Neuron (in vitro differentiated cells): ENCODE data around the gene BSX.

ENCODE experiments used
- H2AFZ ChIP-seq: one replicate; pipeline ENCODE4 v1.6.1; 2013; ENCODE audit warnings: low read depth, mild to moderate bottlenecking, inconsistent platforms, low read length, moderate library complexity
- H3K27me3 ChIP-seq: one replicate; pipeline ENCODE4 v1.6.1; 2013; ENCODE audit warnings: low read length; ENCODE audit not compliant: insufficient read depth
- H3K36me3 ChIP-seq: one replicate; pipeline ENCODE4 v1.6.1; 2013; ENCODE audit warnings: low read length; ENCODE audit not compliant: insufficient read depth
- H3K4me1 ChIP-seq: one replicate; pipeline ENCODE4 v1.6.1; 2013; ENCODE audit warnings: low read length; ENCODE audit not compliant: insufficient read depth
- H3K4me3 ChIP-seq: 2 replicates; pipeline ENCODE4 v1.5.1; 2013; ENCODE audit warnings: mild to moderate bottlenecking, low read length, moderate library complexity
- H3K9me3 ChIP-seq: one replicate; pipeline ENCODE4 v1.6.1; 2013; ENCODE audit warnings: low read length

The BSX gene

DNA sequence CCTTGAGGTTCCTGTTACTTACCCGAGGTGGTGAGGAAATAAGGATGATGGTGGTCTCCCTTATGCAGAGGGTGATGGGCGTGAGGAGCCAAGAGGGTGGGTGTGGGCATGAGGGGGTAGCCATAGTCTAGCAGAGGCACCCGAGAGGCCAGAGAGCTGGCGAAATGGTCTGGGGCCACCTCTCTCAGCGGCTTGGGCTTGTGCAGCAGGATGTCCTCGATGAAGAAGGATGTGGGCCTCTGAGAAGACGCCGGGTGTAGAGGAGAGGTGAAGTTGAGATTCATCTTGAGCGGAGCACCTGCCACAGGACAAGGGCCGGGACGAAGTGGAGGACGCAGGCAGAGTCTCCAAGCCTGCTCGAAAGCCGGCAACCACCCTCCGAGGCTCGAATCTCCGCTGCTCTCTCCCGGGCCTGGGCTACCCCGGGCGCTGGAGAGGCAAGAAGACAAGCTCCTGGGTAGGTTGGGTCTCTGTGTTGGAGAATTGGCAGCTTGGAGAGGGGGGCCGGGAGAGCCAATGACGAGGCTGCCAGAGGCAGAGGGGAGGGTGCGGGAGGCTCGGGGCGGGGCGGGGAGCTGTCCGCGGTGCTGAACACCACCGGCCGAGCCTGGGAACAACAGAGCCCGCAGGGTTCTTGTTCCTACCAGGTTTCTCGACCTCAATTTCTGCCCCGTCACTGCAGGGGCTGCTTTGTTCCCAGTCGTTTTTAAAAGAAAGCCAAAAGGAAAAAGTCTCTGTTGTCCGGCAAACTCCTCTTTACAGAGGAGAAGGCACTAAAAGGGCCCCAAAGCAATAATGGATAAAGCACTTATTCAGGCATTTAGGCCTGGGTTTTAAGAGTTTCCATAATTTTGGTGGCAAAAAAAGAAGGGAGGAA lies at the start of gene BSX:
Gene BSX, minus strand, starts transcription at position 447 of the 877 bp plus-strand sequence. Its CDS starts 163 bp downstream, at position 284.
- Histone ChIP-seq H3K4me3 (no peak within 1 kb of the TSS), H3K4me1 (peaks cover 3% of the 10 kb centered on the region), H3K27me3 (peaks cover 95% of the 10 kb centered on the region), H3K9me3 (no peaks in the 10 kb centered on the region), H3K36me3 (no peaks in the 10 kb centered on the region), H2AFZ (no peak within 1 kb of the TSS)

DNA sequence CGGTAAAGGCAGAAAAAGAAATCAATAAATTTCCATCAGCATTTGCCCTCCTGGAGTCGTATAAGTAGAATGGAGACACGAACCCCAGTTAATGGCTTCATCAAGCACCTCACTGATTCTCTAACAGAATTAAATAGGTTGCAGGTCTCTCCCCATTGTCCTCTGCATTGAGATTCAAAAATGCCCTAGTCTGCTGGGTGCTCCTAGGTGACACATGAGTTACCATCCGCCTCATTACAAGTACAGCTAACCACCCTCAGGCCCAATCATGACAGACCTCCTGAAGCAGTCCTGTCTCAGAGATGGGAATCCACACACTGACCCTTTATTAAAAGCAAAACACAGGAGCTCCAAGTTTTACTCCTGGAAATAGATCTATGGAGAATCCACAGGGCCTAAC lies 48.9 kb upstream of the BSX start:
- Histone ChIP-seq H3K4me3 (no peak overlapping the region), H3K36me3 (no peaks in the 10 kb centered on the region), H3K4me1 (no peaks in the 10 kb centered on the region), H3K27me3 (peaks cover 7% of the 10 kb centered on the region), H2AFZ (no peak overlapping the region), H3K9me3 (no peaks in the 10 kb centered on the region)

DNA sequence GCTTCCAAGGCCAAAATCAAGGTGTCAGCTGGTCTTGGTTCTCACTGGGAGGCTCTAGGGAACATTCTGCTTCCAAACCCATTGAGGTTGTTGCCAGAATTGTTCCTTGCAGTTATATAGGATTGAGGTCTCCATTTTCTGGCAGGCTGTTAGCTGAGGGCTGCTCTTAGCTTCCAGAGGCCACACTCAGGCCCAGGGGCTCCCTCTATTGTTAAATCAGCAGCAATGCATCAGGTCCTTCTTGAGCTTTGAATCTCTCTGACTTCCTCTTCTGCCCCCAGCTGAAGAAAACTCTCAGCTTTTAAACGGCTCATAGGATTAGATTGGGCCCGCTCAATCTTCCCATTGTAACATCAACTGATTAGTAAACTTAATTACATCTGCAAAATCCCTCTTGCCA lies 39.3 kb upstream of the BSX start:
- Histone ChIP-seq H2AFZ (no peak overlapping the region), H3K4me3 (no peak overlapping the region), H3K4me1 (no peaks in the 10 kb centered on the region), H3K36me3 (no peaks in the 10 kb centered on the region), H3K27me3 (peaks cover 11% of the 10 kb centered on the region), H3K9me3 (no peaks in the 10 kb centered on the region)

DNA sequence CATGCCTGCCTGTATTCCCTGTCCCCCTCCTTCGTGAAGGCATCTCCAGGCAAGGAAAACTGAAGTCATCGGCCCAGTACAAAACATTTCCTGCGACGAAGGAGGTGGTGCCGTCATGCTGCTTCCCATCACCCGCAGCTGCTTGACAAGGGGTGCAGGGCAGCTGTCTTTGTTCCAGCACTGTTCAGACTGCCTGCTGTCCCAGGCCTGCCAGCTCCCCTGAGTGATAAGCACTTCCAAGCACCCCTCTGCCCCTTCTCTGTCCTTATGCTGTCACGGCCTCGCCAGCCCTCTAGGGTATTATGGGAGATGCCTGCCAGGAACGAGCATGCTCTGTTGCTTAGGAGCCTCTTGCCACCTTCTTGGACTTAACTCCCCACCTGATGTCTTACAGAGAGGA lies 37.1 kb upstream of the BSX start:
- Histone ChIP-seq H3K36me3 (no peaks in the 10 kb centered on the region), H3K4me3 (no peak overlapping the region), H2AFZ (no peak overlapping the region), H3K4me1 (no peaks in the 10 kb centered on the region), H3K9me3 (no peaks in the 10 kb centered on the region), H3K27me3 (peaks cover 8% of the 10 kb centered on the region)

DNA sequence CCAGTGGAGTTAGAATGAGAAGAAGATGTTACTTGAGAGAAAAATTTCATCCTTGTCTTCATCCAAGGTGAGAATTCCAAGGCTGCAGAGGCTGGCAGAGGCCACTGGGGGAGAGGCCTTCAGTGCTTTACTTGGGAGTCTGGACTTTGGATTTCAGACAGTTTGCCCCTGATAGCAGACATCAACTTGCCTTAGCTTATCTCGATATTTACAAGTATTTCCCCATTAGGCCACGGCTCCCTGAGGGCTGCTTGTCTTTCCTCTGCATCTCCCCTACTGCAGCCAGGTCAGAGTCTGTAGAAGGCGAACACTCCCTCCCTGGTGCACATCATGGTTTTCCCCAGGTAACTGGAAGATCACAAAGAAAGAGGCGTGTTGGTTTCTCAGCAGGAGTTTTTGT lies 29.9 kb upstream of the BSX start:
- H2AFZ ChIP-seq: no peak overlapping the region
- no peak overlapping the region for H3K4me3 ChIP-seq
- no peaks in the 10 kb centered on the region for H3K9me3 ChIP-seq
- peaks cover 12% of the 10 kb centered on the region for H3K27me3 ChIP-seq
- H3K36me3 ChIP-seq: no peaks in the 10 kb centered on the region
- no peaks in the 10 kb centered on the region for H3K4me1 ChIP-seq

DNA sequence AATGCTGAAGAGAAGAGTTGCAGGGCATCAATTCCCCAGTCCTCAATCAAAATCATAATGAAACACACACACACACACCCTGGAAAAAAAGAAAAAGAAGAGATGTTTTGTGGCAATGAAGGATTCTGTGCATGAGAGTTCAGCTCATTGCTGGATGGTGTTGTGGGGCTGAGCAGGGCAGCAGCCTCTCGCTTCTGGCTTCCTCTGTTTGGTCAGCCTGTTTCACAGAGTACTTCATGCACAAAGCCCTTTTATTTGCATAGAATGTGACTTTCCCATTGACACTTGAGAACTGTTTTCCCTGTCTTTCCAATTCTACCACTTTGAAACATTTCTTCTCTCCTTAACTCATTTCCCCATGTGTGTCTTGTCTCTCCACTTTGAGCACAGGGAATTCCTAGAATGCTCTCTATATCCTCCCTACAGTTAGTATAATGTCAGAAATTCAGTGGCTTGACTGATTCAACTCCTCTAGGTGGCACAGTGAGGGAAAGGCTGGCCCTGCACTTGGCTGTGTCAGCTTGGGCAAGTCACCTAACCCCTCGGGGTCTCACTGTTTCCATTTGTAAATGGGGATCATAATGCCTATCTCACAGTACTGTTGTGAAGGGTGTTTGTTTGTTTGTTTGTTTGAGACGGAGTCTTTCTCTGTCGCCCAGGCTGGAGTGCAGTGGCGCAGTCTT lies 25.4 kb upstream of the BSX start:
- H3K9me3 ChIP-seq: no peaks in the 10 kb centered on the region
- H3K4me3 ChIP-seq: no peak overlapping the region
- H3K36me3 ChIP-seq: no peaks in the 10 kb centered on the region
- H2AFZ ChIP-seq: no peak overlapping the region
- peaks cover 20% of the 10 kb centered on the region for H3K27me3 ChIP-seq
- H3K4me1 ChIP-seq: no peaks in the 10 kb centered on the region

DNA sequence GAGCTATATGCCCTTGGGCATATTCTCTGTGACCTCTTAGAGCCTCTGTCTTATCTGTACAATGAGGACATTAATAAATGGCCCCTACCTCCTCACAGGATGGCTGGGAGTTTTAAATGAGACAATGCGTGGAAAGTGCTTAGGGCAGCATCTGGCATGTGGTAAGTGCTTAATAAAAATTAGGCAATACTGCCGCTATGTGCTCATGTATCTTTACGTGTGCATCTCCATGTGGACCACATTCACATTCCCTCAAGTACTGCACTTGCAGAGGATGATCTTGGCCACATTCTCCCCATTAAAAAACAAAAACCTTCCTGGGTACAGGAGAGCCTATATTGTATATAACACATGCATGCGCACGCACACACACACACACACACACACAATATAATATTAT lies 19.1 kb upstream of the BSX start:
- H2AFZ ChIP-seq: no peak overlapping the region

DNA sequence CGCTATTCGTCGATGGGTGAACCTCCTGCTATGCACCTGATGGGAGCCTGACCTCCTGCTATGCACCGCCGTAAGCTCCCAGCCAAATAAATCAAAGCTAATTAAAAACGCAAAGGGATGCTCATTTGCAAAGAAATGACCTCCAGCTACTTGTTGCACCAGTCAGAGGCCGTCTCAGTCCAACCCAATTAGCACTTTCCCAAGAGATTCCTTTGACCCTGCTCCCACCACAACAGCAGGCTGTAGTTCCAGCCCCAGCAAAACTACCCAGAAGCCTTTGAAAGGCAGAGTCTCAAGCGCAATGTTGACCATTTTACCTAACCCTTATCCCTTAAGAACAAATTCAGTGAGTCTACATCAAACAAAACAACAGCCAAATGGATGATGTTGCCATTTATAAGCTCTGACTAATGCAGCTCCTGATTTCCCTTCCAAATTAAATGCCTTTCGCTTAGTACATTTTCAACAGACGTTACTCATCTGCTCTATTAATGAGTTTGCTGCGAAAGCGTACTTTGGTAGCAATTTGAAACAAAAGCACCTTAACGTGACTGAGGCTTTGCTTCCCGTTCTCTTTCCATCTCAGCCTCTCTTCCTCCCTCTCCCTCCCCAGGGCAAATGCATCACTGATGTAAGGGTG lies 17.2 kb upstream of the BSX start:
- Histone ChIP-seq H3K4me3 (no peak overlapping the region), H3K9me3 (no peaks in the 10 kb centered on the region), H3K27me3 (peaks cover 6% of the 10 kb centered on the region), H3K4me1 (no peaks in the 10 kb centered on the region), H3K36me3 (no peaks in the 10 kb centered on the region), H2AFZ (no peak overlapping the region)

More for the DNA sequence above, 19.1 kb upstream of the BSX start:
- Histone ChIP-seq H3K4me1 (no peaks in the 10 kb centered on the region), H3K4me3 (no peak overlapping the region), H3K36me3 (no peaks in the 10 kb centered on the region), H3K9me3 (no peaks in the 10 kb centered on the region), H3K27me3 (peaks cover 11% of the 10 kb centered on the region)

DNA sequence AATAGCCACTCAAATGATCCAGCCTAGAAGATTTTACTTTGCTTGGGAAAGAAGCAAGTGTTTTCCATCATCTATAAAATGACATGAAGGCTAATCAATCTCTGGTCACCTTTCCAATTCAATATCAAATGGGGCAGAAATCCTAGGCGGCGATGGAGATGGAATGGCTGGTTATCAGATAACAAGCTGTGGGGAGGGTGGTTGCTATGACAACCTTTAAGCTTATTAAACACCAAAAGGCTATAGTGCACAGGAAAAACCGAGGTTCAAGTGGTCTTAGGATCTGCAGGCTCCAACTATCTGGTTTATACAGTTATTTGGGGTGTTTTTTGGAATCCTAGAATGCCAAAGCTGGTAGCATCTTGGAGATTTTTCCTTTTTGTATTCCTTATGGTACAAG lies 13.9 kb upstream of the BSX start:
- peaks cover 4% of the 10 kb centered on the region for H3K27me3 ChIP-seq
- H3K36me3 ChIP-seq: no peaks in the 10 kb centered on the region
- H3K4me3 ChIP-seq: no peak overlapping the region
- no peaks in the 10 kb centered on the region for H3K9me3 ChIP-seq
- H3K4me1 ChIP-seq: no peaks in the 10 kb centered on the region
- no peak overlapping the region for H2AFZ ChIP-seq

DNA sequence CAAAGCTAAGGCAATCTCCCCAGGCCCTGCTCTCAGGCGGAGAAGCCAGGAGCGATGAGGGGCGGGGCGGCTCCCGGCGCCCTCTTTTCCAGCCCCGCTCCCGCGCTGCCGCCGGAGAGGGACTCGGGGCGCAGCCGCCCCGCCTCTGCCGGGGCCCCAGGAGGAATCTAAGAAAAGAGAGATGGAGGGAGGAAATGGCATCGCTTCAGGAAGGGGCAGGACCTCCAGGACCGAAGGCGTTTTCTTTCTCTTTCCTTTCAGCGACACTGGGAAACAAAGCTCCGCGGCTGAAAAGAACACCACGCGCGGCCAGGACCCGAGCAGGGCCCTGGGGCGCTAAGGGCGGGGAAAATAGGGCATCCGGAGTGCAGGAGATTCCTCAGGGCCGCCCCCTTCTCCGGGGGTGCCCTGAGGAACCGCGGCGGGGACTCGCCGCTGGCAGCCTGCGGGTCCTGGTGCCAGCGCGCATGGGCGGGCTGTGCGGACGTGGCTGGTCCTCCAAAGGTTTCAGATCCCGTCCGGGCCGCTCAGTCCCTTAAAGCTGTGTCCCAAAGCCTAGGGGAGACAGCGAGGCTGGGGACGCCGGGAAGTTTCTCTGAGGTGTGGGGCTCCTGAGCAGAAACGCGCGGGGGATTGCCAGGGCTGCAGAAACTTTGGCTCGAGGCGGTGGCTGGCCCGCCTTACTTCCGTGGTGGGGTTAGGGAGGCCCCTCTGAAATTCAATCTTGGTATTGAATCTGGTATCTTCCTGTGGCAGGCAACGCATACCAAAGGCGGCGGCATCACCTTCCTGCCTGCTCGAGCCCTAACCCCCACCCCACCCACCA lies 2.8 kb upstream of the BSX start:
- Histone ChIP-seq H3K4me3 (peak overlapping the region; percentile 39), H3K27me3 (peaks cover 73% of the 10 kb centered on the region), H2AFZ (peak overlapping the region; percentile 92), H3K9me3 (no peaks in the 10 kb centered on the region), H3K4me1 (peaks cover 3% of the 10 kb centered on the region), H3K36me3 (no peaks in the 10 kb centered on the region)

DNA sequence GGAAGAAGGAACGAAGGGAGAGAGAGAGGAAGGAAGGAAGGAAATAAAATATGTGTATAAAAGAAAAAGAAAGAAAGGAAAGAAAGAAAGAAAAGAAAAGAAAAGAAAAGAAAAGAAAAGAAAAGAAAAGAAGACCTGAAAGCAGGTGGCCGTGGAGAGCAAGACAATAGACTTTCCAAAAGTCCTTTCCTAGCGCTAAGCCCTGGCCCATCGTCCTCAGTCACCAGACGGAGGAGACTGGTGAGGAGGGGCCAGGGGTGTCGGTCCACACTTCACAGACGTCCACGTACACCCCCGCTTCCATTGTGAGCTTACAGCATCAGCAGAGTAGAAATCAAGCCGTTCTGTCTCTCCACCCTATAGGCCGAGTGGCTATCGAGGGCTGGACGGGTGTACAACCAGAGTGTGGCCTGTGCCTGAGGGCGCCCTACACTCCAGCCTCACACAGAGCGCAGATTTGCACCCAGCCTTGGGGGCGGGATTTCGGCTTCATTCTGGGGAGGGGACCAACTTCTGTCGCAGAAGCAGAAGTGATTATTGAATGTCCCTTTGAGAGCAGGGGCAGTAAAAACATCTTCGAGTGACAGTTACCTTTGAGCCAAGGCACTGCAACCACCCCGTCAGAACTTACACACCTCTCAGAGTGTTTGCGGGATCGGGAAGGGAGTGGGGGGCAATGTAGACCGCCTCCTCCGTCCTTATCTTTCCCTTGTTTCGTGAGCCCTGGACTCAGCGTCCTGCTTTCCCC lies 2.0 kb upstream of the BSX start:
- no peaks in the 10 kb centered on the region for H3K36me3 ChIP-seq
- H3K4me1 ChIP-seq: peaks cover 3% of the 10 kb centered on the region
- H3K4me3 ChIP-seq: peak overlapping the region; percentile 39
- H2AFZ ChIP-seq: peak overlapping the region; percentile 92
- peaks cover 80% of the 10 kb centered on the region for H3K27me3 ChIP-seq
- H3K9me3 ChIP-seq: no peaks in the 10 kb centered on the region
